ENCODE measurements around the gene CYP1B1. TPM values are rescaled to one million over a fixed set of nuclear protein-coding genes. Genes with fewer than 3 reads are reported as not detected.

The CYP1B1 gene
- total and polyA plus RNA-seq, 2 of the 13 experiments (the other 11 are each of a cell fraction or from before 2014, with no cell fraction given) = not detected

DNA sequence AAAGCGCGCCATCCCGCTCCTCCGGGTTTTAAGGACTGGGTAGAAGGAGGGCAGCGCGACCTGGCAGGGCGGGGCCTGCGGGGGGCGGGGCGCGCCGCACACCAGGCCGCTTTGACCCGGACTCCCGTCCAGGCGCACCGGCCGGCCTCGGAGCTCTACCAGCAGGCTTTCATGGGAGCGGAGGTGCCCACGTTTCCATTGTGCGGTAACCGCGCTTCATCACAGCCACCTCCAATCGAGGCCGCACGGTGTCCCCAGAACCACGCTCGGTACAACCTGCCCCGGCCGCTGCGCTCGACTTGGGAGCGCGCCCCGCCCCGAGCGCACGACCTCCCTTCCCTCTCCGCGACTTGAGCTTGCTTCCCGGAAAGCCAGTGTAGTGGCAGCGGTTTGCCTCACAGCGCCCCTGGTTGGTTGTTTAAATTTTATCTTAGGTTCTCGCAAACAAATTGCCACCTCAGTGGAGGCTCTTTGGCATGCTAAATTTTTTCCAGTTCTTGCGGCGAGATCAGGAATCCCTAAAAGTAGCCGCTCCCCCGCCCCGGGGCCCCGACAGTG is 280 bp upstream of the CYP1B1 start (continued):
- TF ChIP-seq, protein P1, sequence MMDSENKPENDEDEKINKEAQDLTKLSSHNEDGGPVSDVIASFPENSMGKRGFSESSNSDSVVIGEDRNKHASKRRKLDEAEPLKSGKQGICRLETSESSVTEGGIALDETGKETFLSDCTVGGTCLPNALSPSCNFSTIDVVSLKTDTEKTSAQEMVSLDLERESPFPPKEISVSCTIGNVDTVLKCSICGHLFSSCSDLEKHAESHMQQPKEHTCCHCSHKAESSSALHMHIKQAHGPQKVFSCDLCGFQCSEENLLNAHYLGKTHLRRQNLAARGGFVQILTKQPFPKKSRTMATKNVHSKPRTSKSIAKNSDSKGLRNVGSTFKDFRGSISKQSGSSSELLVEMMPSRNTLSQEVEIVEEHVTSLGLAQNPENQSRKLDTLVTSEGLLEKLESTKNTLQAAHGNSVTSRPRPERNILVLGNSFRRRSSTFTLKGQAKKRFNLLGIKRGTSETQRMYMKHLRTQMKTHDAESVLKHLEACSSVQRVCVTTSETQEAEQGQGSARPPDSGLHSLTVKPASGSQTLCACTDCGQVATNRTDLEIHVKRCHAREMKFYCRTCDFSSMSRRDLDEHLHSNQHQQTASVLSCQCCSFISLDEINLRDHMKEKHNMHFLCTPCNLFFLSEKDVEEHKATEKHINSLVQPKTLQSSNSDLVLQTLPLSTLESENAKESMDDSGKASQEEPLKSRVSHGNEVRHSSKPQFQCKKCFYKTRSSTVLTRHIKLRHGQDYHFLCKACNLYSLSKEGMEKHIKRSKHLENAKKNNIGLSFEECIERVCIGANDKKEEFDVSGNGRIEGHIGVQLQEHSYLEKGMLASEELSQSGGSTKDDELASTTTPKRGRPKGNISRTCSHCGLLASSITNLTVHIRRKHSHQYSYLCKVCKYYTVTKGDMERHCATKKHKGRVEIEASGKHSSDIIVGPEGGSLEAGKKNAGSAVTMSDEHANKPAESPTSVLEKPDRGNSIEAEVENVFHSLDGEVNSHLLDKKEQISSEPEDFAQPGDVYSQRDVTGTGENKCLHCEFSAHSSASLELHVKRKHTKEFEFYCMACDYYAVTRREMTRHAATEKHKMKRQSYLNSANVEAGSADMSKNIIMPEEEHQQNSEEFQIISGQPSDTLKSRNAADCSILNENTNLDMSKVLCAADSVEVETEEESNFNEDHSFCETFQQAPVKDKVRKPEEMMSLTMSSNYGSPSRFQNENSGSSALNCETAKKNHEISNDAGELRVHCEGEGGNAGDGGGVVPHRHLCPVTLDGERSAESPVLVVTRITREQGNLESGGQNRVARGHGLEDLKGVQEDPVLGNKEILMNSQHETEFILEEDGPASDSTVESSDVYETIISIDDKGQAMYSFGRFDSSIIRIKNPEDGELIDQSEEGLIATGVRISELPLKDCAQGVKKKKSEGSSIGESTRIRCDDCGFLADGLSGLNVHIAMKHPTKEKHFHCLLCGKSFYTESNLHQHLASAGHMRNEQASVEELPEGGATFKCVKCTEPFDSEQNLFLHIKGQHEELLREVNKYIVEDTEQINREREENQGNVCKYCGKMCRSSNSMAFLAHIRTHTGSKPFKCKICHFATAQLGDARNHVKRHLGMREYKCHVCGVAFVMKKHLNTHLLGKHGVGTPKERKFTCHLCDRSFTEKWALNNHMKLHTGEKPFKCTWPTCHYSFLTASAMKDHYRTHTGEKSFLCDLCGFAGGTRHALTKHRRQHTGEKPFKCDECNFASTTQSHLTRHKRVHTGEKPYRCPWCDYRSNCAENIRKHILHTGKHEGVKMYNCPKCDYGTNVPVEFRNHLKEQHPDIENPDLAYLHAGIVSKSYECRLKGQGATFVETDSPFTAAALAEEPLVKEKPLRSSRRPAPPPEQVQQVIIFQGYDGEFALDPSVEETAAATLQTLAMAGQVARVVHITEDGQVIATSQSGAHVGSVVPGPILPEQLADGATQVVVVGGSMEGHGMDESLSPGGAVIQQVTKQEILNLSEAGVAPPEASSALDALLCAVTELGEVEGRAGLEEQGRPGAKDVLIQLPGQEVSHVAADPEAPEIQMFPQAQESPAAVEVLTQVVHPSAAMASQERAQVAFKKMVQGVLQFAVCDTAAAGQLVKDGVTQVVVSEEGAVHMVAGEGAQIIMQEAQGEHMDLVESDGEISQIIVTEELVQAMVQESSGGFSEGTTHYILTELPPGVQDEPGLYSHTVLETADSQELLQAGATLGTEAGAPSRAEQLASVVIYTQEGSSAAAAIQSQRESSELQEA (CRISPR knock-in tag; IDR thresholded peaks at IDR 0.05; ENCODE audit: not compliant biosample characterization) = peak; percentile 61
- no peak for TF ChIP-seq ZNF878 (CRISPR knock-in tag; IDR thresholded peaks at IDR 0.05)
- TF ChIP-seq ZNF337 (CRISPR knock-in tag; IDR thresholded peaks at IDR 0.05; ENCODE audit: borderline replicate concordance, low read depth) = no peak
- TF ChIP-seq ZBTB38 (CRISPR knock-in tag; IDR thresholded peaks at IDR 0.05) = no peak
- TF ChIP-seq UBTF (CRISPR knock-in tag; IDR thresholded peaks at IDR 0.05) = no peak
- no peak for TF ChIP-seq CBX2 (IDR thresholded peaks at IDR 0.05; ENCODE audit: low read depth, low read length)
- TF ChIP-seq CBX2 (CRISPR knock-in tag; IDR thresholded peaks at IDR 0.05; ENCODE audit: low read depth) = 0 out of 2 replicates have a peak, but pooled peaks have one; percentile 45
- TF ChIP-seq ZMAT3 (CRISPR knock-in tag; conservative IDR thresholded peaks at IDR 0.05) = 0 out of 2 replicates have a peak, but pooled peaks have one; percentile 29
- TF ChIP-seq ZNF598 (CRISPR knock-in tag; IDR thresholded peaks at IDR 0.05; ENCODE audit: borderline replicate concordance) = no peak
- TF ChIP-seq KDM3A (CRISPR knock-in tag; IDR thresholded peaks at IDR 0.05; ENCODE audit: low read depth) = no peak
